Nephron (organoid): ENCODE measurements around the gene KIF26B.

Experiments
- H3K27ac Mint-ChIP-seq, 3 experiments: 2 replicates each; pipeline ENCODE4 v1.8.0; 2020; ENCODE audit warnings: mixed read lengths in 3 of 3, mild to moderate bottlenecking in 2 of 3, moderate library complexity in 1 of 3
- H3K27me3 Mint-ChIP-seq: 2 replicates; pipeline ENCODE4 v1.8.0; 2021; ENCODE audit warnings: low read depth, mild to moderate bottlenecking, moderate library complexity, mixed read lengths
- H3K36me3 Mint-ChIP-seq: 2 replicates; pipeline ENCODE4 v1.8.0; 2020; ENCODE audit warnings: low read depth, mixed read lengths
- H3K4me1 Mint-ChIP-seq: 2 replicates; pipeline ENCODE4 v1.8.0; 2020; ENCODE audit warnings: mixed read lengths
- H3K4me3 Mint-ChIP-seq, 3 experiments: 2 replicates each; pipeline ENCODE4 v1.8.0; 2020; ENCODE audit warnings: mild to moderate bottlenecking in 3 of 3, mixed read lengths in 3 of 3, moderate library complexity in 2 of 3
- H3K9me3 Mint-ChIP-seq: 2 replicates; pipeline ENCODE4 v1.8.0; 2020; ENCODE audit warnings: mixed read lengths
- TF ChIP-seq, protein P1 (sequence below), 3 experiments: fragments of 200-600 bp; sonication (generic); IDR thresholded peaks; one replicate each; pipeline ENCODE4 v1.5.0; 2021; ENCODE audit warnings: antibody characterized with exemption in 3 of 3; ENCODE audit not compliant: unreplicated experiment in 3 of 3

KIF26B gene

DNA sequence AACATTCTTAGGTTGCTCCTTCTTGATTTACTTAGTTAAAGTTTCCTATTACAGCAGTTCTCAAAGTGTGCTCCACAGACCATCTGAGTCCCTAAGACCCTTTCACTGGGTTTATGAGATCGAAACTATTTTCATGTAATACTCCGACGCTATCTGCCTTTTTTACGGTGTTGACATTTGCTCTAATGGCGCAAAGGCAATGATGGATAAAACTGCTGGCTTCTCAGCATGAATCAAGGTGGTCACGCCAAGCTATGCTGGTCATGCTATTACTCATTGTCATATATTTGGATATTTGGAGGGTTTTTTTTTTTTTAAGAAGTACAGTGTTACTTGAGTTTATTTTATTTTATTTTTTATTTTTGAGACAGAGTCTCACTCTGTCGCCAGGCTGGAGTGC lies 235.1 kb downstream of the KIF26B start:
- Mint-ChIP-seq H3K9me3 (peaks cover 6% of the 10 kb centered on the region), H3K27ac (peak overlapping the region in 1 of 3 experiments; percentile 33), H3K4me3 (no peak overlapping the region), H3K4me1 (peaks cover 12% of the 10 kb centered on the region), H3K36me3 (peaks cover 17% of the 10 kb centered on the region), H3K27me3 (peaks cover 8% of the 10 kb centered on the region)
- TF ChIP-seq, protein P1, sequence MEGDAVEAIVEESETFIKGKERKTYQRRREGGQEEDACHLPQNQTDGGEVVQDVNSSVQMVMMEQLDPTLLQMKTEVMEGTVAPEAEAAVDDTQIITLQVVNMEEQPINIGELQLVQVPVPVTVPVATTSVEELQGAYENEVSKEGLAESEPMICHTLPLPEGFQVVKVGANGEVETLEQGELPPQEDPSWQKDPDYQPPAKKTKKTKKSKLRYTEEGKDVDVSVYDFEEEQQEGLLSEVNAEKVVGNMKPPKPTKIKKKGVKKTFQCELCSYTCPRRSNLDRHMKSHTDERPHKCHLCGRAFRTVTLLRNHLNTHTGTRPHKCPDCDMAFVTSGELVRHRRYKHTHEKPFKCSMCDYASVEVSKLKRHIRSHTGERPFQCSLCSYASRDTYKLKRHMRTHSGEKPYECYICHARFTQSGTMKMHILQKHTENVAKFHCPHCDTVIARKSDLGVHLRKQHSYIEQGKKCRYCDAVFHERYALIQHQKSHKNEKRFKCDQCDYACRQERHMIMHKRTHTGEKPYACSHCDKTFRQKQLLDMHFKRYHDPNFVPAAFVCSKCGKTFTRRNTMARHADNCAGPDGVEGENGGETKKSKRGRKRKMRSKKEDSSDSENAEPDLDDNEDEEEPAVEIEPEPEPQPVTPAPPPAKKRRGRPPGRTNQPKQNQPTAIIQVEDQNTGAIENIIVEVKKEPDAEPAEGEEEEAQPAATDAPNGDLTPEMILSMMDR (IDR thresholded peaks at IDR 0.05; ENCODE audit: unreplicated experiment in 3 of 3): no peak

DNA sequence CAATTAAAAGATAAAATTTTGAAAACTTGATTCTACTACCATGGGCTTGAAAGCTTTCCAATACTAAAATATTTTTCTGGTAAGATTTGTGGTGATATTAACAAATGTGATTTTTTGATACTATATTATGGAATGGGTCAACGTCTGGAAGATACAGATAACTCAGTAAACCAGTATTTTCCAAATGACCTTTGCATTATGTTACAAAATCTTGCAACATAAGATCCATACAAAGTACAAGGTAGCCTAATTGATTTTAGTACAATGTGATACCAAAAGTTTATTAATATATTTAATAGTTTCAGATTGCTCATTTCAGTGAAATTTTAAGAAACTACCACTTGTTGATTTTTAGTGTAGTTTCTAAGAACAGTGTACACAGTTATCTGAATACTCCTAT lies 236.2 kb downstream of the KIF26B start:
- H3K4me1 Mint-ChIP-seq: peaks cover 22% of the 10 kb centered on the region
- TF ChIP-seq, protein P1 (IDR thresholded peaks at IDR 0.05; ENCODE audit: unreplicated experiment in 3 of 3): no peak
- H3K27ac Mint-ChIP-seq: no peak overlapping the region
- peaks cover 6% of the 10 kb centered on the region for H3K9me3 Mint-ChIP-seq
- no peak overlapping the region for H3K4me3 Mint-ChIP-seq
- H3K36me3 Mint-ChIP-seq: peaks cover 17% of the 10 kb centered on the region
- peaks cover 5% of the 10 kb centered on the region for H3K27me3 Mint-ChIP-seq

DNA sequence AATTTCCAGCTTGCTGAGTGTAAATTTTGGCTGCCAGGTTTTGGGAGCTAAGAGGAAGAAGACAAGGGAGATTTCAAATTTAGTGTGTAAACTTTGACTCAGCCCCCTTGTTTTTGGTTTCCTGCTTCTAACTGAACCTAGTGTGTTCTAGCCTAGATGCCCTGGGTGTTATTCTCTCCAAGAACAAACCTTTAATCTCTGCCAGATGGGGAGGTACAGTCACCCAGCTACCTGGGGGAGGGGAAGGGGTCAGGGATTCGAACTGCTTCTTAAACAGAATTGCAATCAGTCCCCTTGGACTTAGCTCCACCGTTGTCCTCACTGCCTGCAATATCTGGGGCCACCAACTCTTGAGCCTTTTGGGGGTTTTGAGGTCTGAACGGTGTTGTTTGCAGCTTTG lies 238.9 kb downstream of the KIF26B start:
- Mint-ChIP-seq H3K9me3 (peaks cover 6% of the 10 kb centered on the region), H3K36me3 (peaks cover 17% of the 10 kb centered on the region), H3K27ac (peak overlapping the region in 1 of 3 experiments; percentile 62), H3K27me3 (no peaks in the 10 kb centered on the region), H3K4me3 (no peak overlapping the region), H3K4me1 (peaks cover 30% of the 10 kb centered on the region)
- TF ChIP-seq, protein P1 (IDR thresholded peaks at IDR 0.05; ENCODE audit: unreplicated experiment in 3 of 3): no peak

DNA sequence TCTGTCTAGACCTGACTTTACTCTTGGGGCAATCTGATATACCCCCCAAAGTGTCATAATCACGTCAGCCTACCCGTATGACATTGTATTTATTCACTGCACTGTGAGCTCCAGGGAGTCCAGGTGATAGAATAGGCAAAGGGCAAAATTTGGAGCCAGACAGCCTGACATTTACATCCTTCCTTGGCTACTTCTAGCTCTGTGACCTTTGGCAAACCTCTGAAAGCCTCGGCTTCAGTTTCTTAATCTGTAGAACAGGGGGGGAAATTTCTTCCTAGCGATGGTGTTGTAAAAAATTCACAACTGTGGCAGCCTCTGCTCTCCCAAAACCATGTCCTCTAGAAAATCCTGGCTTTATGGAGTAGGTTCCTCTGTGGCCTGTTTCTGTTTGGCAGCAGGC lies 240.9 kb downstream of the KIF26B start:
- peaks cover 6% of the 10 kb centered on the region for H3K9me3 Mint-ChIP-seq
- no peak overlapping the region for H3K4me3 Mint-ChIP-seq
- H3K27me3 Mint-ChIP-seq: no peaks in the 10 kb centered on the region
- peaks cover 23% of the 10 kb centered on the region for H3K4me1 Mint-ChIP-seq
- TF ChIP-seq, protein P1 (IDR thresholded peaks at IDR 0.05; ENCODE audit: unreplicated experiment in 3 of 3): no peak
- H3K27ac Mint-ChIP-seq: peak overlapping the region; percentile 46 to 73 (median 67)
- peaks cover 14% of the 10 kb centered on the region for H3K36me3 Mint-ChIP-seq

DNA sequence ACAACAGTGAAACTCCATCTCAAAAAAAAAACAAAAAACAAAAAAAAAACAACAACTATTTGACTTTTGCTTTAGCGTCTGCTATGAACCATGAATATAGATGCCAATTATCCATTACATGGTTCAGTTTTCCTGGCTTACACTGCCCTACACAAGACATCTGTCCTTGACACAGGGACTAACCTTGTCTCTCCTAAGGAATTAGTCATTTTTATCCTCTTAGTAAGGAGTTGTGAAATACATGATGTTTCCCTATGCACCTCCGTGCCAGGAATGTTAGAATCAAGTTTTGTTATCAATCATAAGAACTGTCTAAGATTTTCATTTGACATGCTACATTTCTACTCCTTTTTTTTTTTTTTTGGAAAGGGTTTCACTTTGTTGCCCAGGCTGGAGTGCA lies 241.8 kb downstream of the KIF26B start:
- H3K9me3 Mint-ChIP-seq: peaks cover 6% of the 10 kb centered on the region
- no peak overlapping the region for H3K4me3 Mint-ChIP-seq
- peaks cover 14% of the 10 kb centered on the region for H3K36me3 Mint-ChIP-seq
- TF ChIP-seq, protein P1 (IDR thresholded peaks at IDR 0.05; ENCODE audit: unreplicated experiment in 3 of 3): no peak
- peaks cover under 1% of the 10 kb centered on the region for H3K27me3 Mint-ChIP-seq
- H3K27ac Mint-ChIP-seq: no peak overlapping the region
- peaks cover 24% of the 10 kb centered on the region for H3K4me1 Mint-ChIP-seq

DNA sequence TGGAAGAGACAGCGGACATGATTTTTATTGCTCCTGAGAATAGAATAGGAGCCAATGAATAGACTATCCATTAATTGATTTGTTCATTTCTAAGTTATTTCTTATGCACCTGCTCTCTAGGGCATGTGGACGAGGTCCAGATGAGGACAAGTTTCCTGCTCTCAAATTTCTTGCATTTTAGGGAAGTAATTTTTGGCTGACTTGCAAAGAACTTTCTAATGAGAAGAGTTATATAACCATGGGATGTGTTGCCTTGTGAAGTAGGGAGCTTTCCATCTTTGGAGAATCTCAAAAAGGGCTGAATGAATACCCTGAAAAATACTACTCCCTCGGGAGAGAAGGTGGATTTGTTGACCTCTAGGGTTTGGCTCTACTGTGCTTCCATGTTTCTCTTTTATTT lies 243.0 kb downstream of the KIF26B start:
- Mint-ChIP-seq H3K4me3 (no peak overlapping the region), H3K36me3 (peaks cover 6% of the 10 kb centered on the region), H3K27ac (no peak overlapping the region), H3K4me1 (peaks cover 35% of the 10 kb centered on the region), H3K27me3 (peaks cover 4% of the 10 kb centered on the region), H3K9me3 (peaks cover 4% of the 10 kb centered on the region)
- TF ChIP-seq, protein P1 (IDR thresholded peaks at IDR 0.05; ENCODE audit: unreplicated experiment in 3 of 3): no peak
